HCT116 (cell line): ENCODE data around the gene PBX1. TPM values are rescaled to one million over a fixed set of nuclear protein-coding genes. Genes with fewer than 3 reads are reported as not detected.

Source experiments
- ATAC-seq: fragments of 200-7000 bp; cut with Tn5 transposase; 2 replicates; pipeline ENCODE4 v1.9.1; 2020; ENCODE audit warnings: mild to moderate bottlenecking, moderate library complexity
- BruUV-seq: library from RNA; stranded (reverse); fragments of 400-500 nt; replicated peaks from 2 replicates; lab custom pipeline; 2021; lab: Mats Ljungman, UMichigan
- CTCF ChIA-PET: fragments of 300-600 bp; sonication (Branson Sonifier 250); formaldehyde crosslinking; loops from one replicate; lab custom pipeline; 2021; ENCODE audit warnings: antibody characterized with exemption; lab: Charles Lee
- POLR2A ChIA-PET: fragments of 300-600, 350-600 bp; sonication (Branson Sonifier 250); formaldehyde crosslinking; loops from one replicate; lab custom pipeline; 2021; ENCODE audit warnings: antibody characterized with exemption; lab: Charles Lee
- RAD21 ChIA-PET, 2 experiments: fragments of 300-600 bp; sonication (Branson Sonifier 250); formaldehyde crosslinking; loops; one replicate each; lab custom pipeline; 2023; ENCODE audit warnings: low total read pairs in 2 of 2; ENCODE audit not compliant: uncharacterized antibody in 2 of 2, unreplicated experiment in 2 of 2, low non-redundant PET in 1 of 2; lab: Charles Lee
- DNase-seq: peaks from one replicate; pipeline ENCODE4 v3.0.0-alpha.2; 2010; ENCODE audit warnings: low read depth, low spot score
- H2AFZ ChIP-seq: fragments of 200-600 bp; shearing (Covaris generic), sonication (generic); 2 replicates; pipeline ENCODE4 v1.6.1; 2017; ENCODE audit warnings: low read depth, mixed run types, mixed read lengths, antibody characterized with exemption, low read length; ENCODE audit not compliant: poor library complexity, severe bottlenecking
- H3K27ac ChIP-seq: 2 replicates; pipeline ENCODE4 v1.5.1; 2012; ENCODE audit warnings: low read depth, low read length
- H3K27me3 ChIP-seq: fragments of 200-600 bp; sonication (generic); 2 replicates; pipeline ENCODE4 v1.6.1; 2016; ENCODE audit warnings: mixed run types, low read length, mixed read lengths; ENCODE audit not compliant: insufficient read depth
- H3K36me3 ChIP-seq, 2 experiments: fragments of 200-500 bp in 1 of 2; fragments of 200-600 bp in 1 of 2; sonication (Bioruptor generic) in 1 of 2; sonication (generic) in 1 of 2; 2 replicates each; pipeline versions ENCODE4 v1.5.1 to v1.6.1; 2014 to 2016; ENCODE audit warnings: low read length in 2 of 2, inconsistent platforms in 1 of 2, mixed read lengths in 1 of 2, mixed run types in 1 of 2; ENCODE audit not compliant: insufficient read depth in 2 of 2, control insufficient read depth in 1 of 2
- H3K4me1 ChIP-seq, 2 experiments: fragments of 200-600 bp in 1 of 2; sonication (generic) in 1 of 2; 2 replicates each; pipeline versions ENCODE4 v1.5.1 to v1.6.1; 2012 to 2017; ENCODE audit warnings: low read length in 2 of 2, inconsistent platforms in 1 of 2, mild to moderate bottlenecking in 1 of 2, mixed read lengths in 1 of 2, mixed run types in 1 of 2, moderate library complexity in 1 of 2; ENCODE audit not compliant: insufficient read depth in 2 of 2, control insufficient read depth in 1 of 2
- H3K4me2 ChIP-seq: fragments of 200-600 bp; sonication (generic); 2 replicates; pipeline ENCODE4 v1.6.1; 2017; ENCODE audit warnings: mixed run types, low read length, mixed read lengths
- H3K4me3 ChIP-seq, 2 experiments: fragments of 200-600 bp in 1 of 2; sonication (generic) in 1 of 2; replicated peaks in 1 of 2; 2 replicates each; pipeline ENCODE4 v1.5.1; 2011 to 2016; ENCODE audit warnings: low read length in 2 of 2, control low read depth in 1 of 2, low read depth in 1 of 2, mild to moderate bottlenecking in 1 of 2, mixed read lengths in 1 of 2, mixed run types in 1 of 2
- H3K79me2 ChIP-seq: fragments of 200-600 bp; sonication (generic); 2 replicates; pipeline ENCODE4 v1.6.1; 2017; ENCODE audit warnings: mild to moderate bottlenecking, mixed run types, low read length, moderate library complexity, mixed read lengths; ENCODE audit not compliant: insufficient read depth
- H3K9ac ChIP-seq: fragments of 200-600 bp; sonication (generic); 2 replicates; pipeline ENCODE4 v1.6.1; 2016; ENCODE audit warnings: low read length, mixed read lengths
- H3K9me2 ChIP-seq: fragments of 200-600 bp; sonication (generic), shearing (Covaris generic); 2 replicates; pipeline ENCODE4 v1.6.1; 2017; ENCODE audit warnings: mixed run types, mild to moderate bottlenecking, moderate library complexity; ENCODE audit not compliant: insufficient read depth
- H3K9me3 ChIP-seq, 2 experiments: fragments of 200-500 bp in 1 of 2; fragments of 200-600 bp in 1 of 2; sonication (Bioruptor generic) in 1 of 2; sonication (generic) in 1 of 2; 2 replicates each; pipeline ENCODE4 v1.6.1; 2014 to 2017; ENCODE audit warnings: low read length in 2 of 2, mixed read lengths in 2 of 2, inconsistent platforms in 1 of 2, low read depth in 1 of 2, mild to moderate bottlenecking in 1 of 2, mixed run types in 1 of 2, moderate library complexity in 1 of 2; ENCODE audit not compliant: control insufficient read depth in 1 of 2, insufficient read depth in 1 of 2
- H4K20me1 ChIP-seq: fragments of 200-600 bp; sonication (generic), shearing (Covaris generic); 2 replicates; pipeline ENCODE4 v1.6.1; 2017; ENCODE audit warnings: mixed run types, mild to moderate bottlenecking, moderate library complexity; ENCODE audit not compliant: insufficient read depth
- CBX3 ChIP-seq: IDR thresholded peaks from 2 replicates; pipeline ENCODE4 v1.6.1; 2012; ENCODE audit warnings: low read depth
- CEBPB ChIP-seq: IDR thresholded peaks from 2 replicates; pipeline ENCODE4 v1.6.1; 2012; ENCODE audit warnings: low read depth
- CTCF ChIP-seq, 3 experiments: fragments of 200-600 bp in 1 of 3; sonication (generic) in 1 of 3; IDR thresholded peaks in 2 of 3; conservative IDR thresholded peaks in 1 of 3; 2 replicates each; pipeline ENCODE4 v1.5.1; 2012 to 2017; ENCODE audit warnings: low read depth in 2 of 3, low read length in 2 of 3, antibody characterized with exemption in 1 of 3, borderline replicate concordance in 1 of 3, control low read depth in 1 of 3, mild to moderate bottlenecking in 1 of 3, mixed read lengths in 1 of 3, mixed run types in 1 of 3, moderate library complexity in 1 of 3; ENCODE audit not compliant: insufficient read depth in 1 of 3
- EGR1 ChIP-seq: IDR thresholded peaks from 2 replicates; pipeline ENCODE4 v1.6.1; 2012; ENCODE audit warnings: low read depth
- ELF1 ChIP-seq: IDR thresholded peaks from 2 replicates; pipeline ENCODE4 v1.6.1; 2012; ENCODE audit warnings: low read depth, borderline replicate concordance
- EZH2 ChIP-seq: fragments of 200-600 bp; sonication (generic); IDR thresholded peaks from 2 replicates; pipeline ENCODE4 v1.6.1; 2017; ENCODE audit warnings: antibody characterized with exemption, mixed run types
- FOSL1 ChIP-seq: IDR thresholded peaks from 2 replicates; pipeline ENCODE4 v1.6.1; 2012; ENCODE audit warnings: low read depth
- POLR2AphosphoS5 ChIP-seq: IDR thresholded peaks from 2 replicates; pipeline ENCODE4 v1.6.1; 2011; ENCODE audit warnings: mild to moderate bottlenecking, low read depth, low read length, moderate library complexity
- RAD21 ChIP-seq: IDR thresholded peaks from 2 replicates; pipeline ENCODE4 v1.6.1; 2012; ENCODE audit warnings: low read depth, mild to moderate bottlenecking
- REST ChIP-seq: IDR thresholded peaks from 2 replicates; pipeline ENCODE4 v1.6.1; 2012; ENCODE audit warnings: low read depth
- SIN3A ChIP-seq: IDR thresholded peaks from 2 replicates; pipeline ENCODE4 v1.6.1; 2012; ENCODE audit warnings: low read depth
- SP1 ChIP-seq: IDR thresholded peaks from 2 replicates; pipeline ENCODE4 v1.6.1; 2012; ENCODE audit warnings: low read depth
- SRF ChIP-seq: IDR thresholded peaks from 2 replicates; pipeline ENCODE4 v1.6.1; 2012; ENCODE audit warnings: low read depth
- YY1 ChIP-seq: IDR thresholded peaks from 2 replicates; pipeline ENCODE4 v1.6.1; 2011; ENCODE audit warnings: low read length, low read depth, moderate library complexity, mild to moderate bottlenecking; ENCODE audit not compliant: insufficient replicate concordance; ENCODE audit errors: extremely low read depth
- ZBTB33 ChIP-seq: IDR thresholded peaks from 2 replicates; pipeline ENCODE4 v1.6.1; 2011; ENCODE audit warnings: mild to moderate bottlenecking, low read length, moderate library complexity; ENCODE audit not compliant: insufficient replicate concordance; ENCODE audit errors: extremely low read depth
- ZFX ChIP-seq: fragments of 450-650 bp; IDR thresholded peaks from 2 replicates; pipeline ENCODE4 v1.6.1; 2017
- ZNF274 ChIP-seq: fragments of 200-500 bp; sonication (Bioruptor generic); IDR thresholded peaks from 2 replicates; pipeline ENCODE4 v1.6.1; 2014; ENCODE audit warnings: mild to moderate bottlenecking, low read depth, low read length, inconsistent platforms
- intact Hi-C: fragments of 100-400 bp; cut with micrococcal nuclease; formaldehyde crosslinking; loops from 2 replicates; pipeline ENCODE4 v1.10.0; 2022
- total RNA-seq: library from RNA; stranded (reverse); gene quantifications from one replicate; pipeline ENCODE4 v1.2.1, GENCODE V29; 2021; ENCODE audit not compliant: unreplicated experiment
- TF ChIP-seq, protein P1 (sequence below): IDR thresholded peaks from 2 replicates; pipeline ENCODE4 v1.6.1; 2012

Gene PBX1
- total RNA-seq, 1 experiment from 2014 or later, result 29.6 TPM

DNA sequence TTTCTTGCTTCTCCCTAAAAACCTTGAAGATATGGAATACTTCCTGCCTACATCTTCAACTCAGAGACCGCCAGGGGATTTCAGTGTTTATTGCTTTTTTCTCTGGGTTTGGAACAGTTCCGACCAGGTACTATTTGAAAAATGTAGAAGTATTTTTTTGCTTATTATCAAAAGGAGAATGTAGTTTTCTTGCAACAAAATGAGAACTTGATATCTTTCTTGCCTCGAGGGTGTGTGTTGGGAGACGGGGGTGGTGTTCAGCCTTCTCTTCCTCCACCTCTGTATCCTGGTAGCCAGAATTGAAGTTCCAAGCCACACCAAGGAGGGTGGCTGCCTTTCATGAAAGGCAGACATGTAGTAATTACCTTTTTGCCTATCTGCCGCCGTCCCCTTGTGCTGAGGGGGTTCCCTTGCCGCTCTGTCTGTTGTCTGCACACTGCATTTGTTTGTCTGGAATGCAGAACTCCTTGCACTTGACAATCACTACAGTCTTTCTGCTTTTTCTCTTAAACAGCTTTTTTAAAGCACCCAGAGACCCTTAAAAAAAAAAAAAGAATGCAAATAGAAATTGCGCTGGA is 212.1 kb downstream of the PBX1 start:
- intact Hi-C loops, result no loop called here
- Histone ChIP-seq H3K27ac (peak overlapping the region; percentile 75), H3K4me2 (peak overlapping the region; percentile 67), H2AFZ (peak overlapping the region; percentile 79), H3K79me2 (no peaks in the 10 kb centered on the region), H3K9me2 (no peaks in the 10 kb centered on the region), H3K4me1 (peaks cover 54 to 58% of the 10 kb centered on the region in 2 experiments), H3K36me3 (no peaks in the 10 kb centered on the region), H3K27me3 (no peaks in the 10 kb centered on the region), H4K20me1 (no peaks in the 10 kb centered on the region), H3K9ac (peak overlapping the region; percentile 42), H3K9me3 (no peaks in the 10 kb centered on the region), H3K4me3 (peak overlapping the region in 1 of 2 experiments; percentile 23; a peak in 1 of 4 replicates)
- ATAC-seq, result no peak
- ChIA-PET RAD21 (no interaction called here), POLR2A (no interaction called here), CTCF (interaction anchor here (1.1 to 1.3 kb wide), 2 partner anchors 16 to 17 kb away, joined by 3 read pairs; no protein-coding TSS in a partner anchor)
- DNase-seq, result no peak
- TF ChIP-seq YY1 (no peak), CBX3 (no peak), SIN3A (no peak), CEBPB (no peak), ZNF274 (no peak), POLR2AphosphoS5 (no peak), EZH2 (no peak), SRF (no peak), ZBTB33 (no peak), ELF1 (no peak), SP1 (no peak), ZFX (no peak), RAD21 (no peak), REST (no peak), EGR1 (no peak), FOSL1 (no peak), CTCF (IDR thresholded peaks at IDR 0.05 in 2 of 3, conservative IDR thresholded peaks at IDR 0.05 in 1 of 3; ENCODE audit: borderline replicate concordance in 1 of 3, insufficient read depth in 1 of 3, low read depth in 2 of 3, low read length in 2 of 3) (no peak)
- TF ChIP-seq, protein P1, sequence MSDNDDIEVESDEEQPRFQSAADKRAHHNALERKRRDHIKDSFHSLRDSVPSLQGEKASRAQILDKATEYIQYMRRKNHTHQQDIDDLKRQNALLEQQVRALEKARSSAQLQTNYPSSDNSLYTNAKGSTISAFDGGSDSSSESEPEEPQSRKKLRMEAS, result no peak
- no TSS peak for BruUV-seq
